Measurements from ENCODE around the gene AFAP1L1.

The AFAP1L1 gene

DNA sequence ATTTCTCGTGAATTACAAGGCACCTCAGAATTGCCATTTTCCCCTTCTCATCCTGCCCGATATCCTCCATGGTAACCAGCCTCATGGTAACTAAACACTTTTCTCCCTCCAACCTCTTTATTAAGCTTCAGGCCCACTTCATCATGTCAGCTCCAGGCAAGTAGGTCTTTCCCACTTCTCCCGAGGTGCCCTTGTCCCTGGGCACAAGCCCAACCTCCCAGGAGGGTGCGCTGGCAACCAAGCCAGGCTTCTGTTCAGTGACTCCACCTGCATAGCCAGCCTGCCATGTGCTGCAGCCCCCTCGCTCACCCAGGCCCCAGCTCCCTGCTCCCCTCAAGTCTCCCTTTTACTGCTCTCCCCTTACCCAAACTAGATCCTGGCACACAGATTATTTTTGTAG is 47.4 kb upstream of the AFAP1L1 start:
- H3K4me1 ChIP-seq (ENCODE audit: control insufficient read depth, insufficient read depth, low read length): peaks cover 3% of the 10 kb centered on the region; the same call in 1 of the 2 replicates
- TF ChIP-seq ZNF544 (tag by site-specific recombination; IDR thresholded peaks at IDR 0.05) (no peak), ZNF311 (tag by site-specific recombination; IDR thresholded peaks at IDR 0.05; ENCODE audit: borderline replicate concordance) (no peak), GLIS2 (tag by site-specific recombination; IDR thresholded peaks at IDR 0.05) (no peak), ZNF214 (tag by site-specific recombination; IDR thresholded peaks at IDR 0.05; ENCODE audit: borderline replicate concordance) (no peak), ZEB2 (tag by site-specific recombination; IDR thresholded peaks at IDR 0.05) (no peak), ZNF354C (tag by site-specific recombination; IDR thresholded peaks at IDR 0.05; ENCODE audit: borderline replicate concordance, low read depth) (no peak), ZSCAN16 (tag by site-specific recombination; IDR thresholded peaks at IDR 0.05) (no peak), ZNF707 (tag by site-specific recombination; IDR thresholded peaks at IDR 0.05) (no peak), ZNF423 (tag by site-specific recombination; IDR thresholded peaks at IDR 0.05) (no peak), ZNF510 (tag by site-specific recombination; IDR thresholded peaks at IDR 0.05; ENCODE audit: insufficient replicate concordance) (no peak)
- TF ChIP-seq, protein P1, sequence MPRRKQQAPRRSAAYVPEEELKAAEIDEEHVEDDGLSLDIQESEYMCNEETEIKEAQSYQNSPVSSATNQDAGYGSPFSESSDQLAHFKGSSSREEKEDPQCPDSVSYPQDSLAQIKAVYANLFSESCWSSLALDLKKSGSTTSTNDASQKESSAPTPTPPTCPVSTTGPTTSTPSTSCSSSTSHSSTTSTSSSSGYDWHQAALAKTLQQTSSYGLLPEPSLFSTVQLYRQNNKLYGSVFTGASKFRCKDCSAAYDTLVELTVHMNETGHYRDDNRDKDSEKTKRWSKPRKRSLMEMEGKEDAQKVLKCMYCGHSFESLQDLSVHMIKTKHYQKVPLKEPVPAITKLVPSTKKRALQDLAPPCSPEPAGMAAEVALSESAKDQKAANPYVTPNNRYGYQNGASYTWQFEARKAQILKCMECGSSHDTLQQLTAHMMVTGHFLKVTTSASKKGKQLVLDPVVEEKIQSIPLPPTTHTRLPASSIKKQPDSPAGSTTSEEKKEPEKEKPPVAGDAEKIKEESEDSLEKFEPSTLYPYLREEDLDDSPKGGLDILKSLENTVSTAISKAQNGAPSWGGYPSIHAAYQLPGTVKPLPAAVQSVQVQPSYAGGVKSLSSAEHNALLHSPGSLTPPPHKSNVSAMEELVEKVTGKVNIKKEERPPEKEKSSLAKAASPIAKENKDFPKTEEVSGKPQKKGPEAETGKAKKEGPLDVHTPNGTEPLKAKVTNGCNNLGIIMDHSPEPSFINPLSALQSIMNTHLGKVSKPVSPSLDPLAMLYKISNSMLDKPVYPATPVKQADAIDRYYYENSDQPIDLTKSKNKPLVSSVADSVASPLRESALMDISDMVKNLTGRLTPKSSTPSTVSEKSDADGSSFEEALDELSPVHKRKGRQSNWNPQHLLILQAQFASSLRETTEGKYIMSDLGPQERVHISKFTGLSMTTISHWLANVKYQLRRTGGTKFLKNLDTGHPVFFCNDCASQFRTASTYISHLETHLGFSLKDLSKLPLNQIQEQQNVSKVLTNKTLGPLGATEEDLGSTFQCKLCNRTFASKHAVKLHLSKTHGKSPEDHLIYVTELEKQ (tag by site-specific recombination; IDR thresholded peaks at IDR 0.05; ENCODE audit: borderline replicate concordance): no peak
- no peaks in the 10 kb centered on the region for H3K36me3 ChIP-seq (ENCODE audit: control insufficient read depth in 2 of 2, insufficient read depth in 1 of 2, low read length in 2 of 2)
- H3K9me3 ChIP-seq (ENCODE audit: control insufficient read depth, insufficient read depth, low read depth, low read length): no peaks in the 10 kb centered on the region
- no peak overlapping the region for H3K4me3 ChIP-seq (ENCODE audit: low read depth, low read length)
- no peak overlapping the region for H3K27ac ChIP-seq (ENCODE audit: extremely low read depth, low read depth, low read length)
- ChIA-PET CTCF (interaction anchor here (0.7 to 1.4 kb wide), 4 partner anchors 42 to 409 kb away, joined by 3 to 4 read pairs (median 3); no protein-coding TSS in a partner anchor), POLR2A (no interaction called here)

- H3K27ac ChIP-seq (ENCODE audit: extremely low read depth, low read depth, low read length): no peak overlapping the region
- CTCF ChIA-PET: interaction anchor here (0.6 to 2.6 kb wide), 5 partner anchors 14 to 1476 kb away, joined by 3 to 10 read pairs (median 4); partner anchors contain the start of gene ABLIM3
- POLR2A ChIA-PET: no interaction called here
- H3K36me3 ChIP-seq (ENCODE audit: control insufficient read depth in 2 of 2, insufficient read depth in 1 of 2, low read length in 2 of 2): no peaks in the 10 kb centered on the region
- no peak overlapping the region for H3K4me3 ChIP-seq (ENCODE audit: low read depth, low read length)
- no peaks in the 10 kb centered on the region for H3K9me3 ChIP-seq (ENCODE audit: control insufficient read depth, insufficient read depth, low read depth, low read length)
- H3K4me1 ChIP-seq (ENCODE audit: control insufficient read depth, insufficient read depth, low read length): 0 out of 2 replicates have a peak, but pooled peaks cover 3% of the 10 kb centered on the region
- TF ChIP-seq ZBTB20 (tag by site-specific recombination; IDR thresholded peaks at IDR 0.05) (peak; percentile 71; the same call in 1 of the 2 replicates), ZNF664 (tag by site-specific recombination; IDR thresholded peaks at IDR 0.05) (no peak)
These were observed 44.4 kb upstream of the AFAP1L1 start for GRCh38 chr5:149227168-149227826.

DNA sequence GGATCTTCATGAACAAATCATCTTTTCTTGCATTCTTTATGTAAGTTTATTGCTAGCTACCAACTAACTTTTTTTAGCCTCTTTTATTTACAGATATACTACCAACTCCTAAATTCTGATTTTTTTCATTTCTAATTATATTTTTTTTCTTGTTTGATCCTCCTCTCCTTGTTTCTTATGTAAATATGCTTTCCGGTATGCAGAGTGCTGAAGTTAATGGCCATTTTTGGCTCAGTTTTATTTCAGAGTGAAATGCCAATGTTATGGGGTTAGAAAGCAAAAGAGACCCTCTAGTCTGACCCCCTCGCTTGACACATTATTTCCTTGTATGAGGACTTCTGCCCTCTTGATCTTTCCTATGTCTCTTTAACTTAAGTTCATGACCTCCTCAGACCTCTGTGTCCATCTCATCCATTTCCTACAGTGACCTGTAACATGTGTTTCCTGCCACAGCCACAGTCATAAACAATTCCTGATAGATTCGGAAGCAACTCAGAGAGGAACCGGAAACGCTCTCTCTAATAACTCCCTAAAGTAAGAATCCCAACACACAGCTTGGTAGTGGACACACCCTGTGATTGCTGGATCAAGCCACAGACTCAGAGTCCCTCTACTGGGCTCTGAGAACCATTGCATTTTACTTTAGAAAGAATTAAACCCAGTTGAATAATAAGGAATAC is 42.9 kb upstream of the AFAP1L1 start:
- Histone ChIP-seq H3K9me3 (ENCODE audit: control insufficient read depth, insufficient read depth, low read depth, low read length) (no peaks in the 10 kb centered on the region), H3K36me3 (ENCODE audit: control insufficient read depth in 2 of 2, insufficient read depth in 1 of 2, low read length in 2 of 2) (no peaks in the 10 kb centered on the region), H3K27ac (ENCODE audit: extremely low read depth, low read depth, low read length) (no peak overlapping the region), H3K4me1 (ENCODE audit: control insufficient read depth, insufficient read depth, low read length) (0 out of 2 replicates have a peak, but pooled peaks cover 3% of the 10 kb centered on the region), H3K4me3 (ENCODE audit: low read depth, low read length) (no peak overlapping the region)
- ChIA-PET CTCF (interaction anchor here (0.7 to 2.6 kb wide), 17 partner anchors 8 to 489 kb away, joined by 3 to 12 read pairs (median 4); partner anchors contain the start of gene ABLIM3), POLR2A (no interaction called here)
- TF ChIP-seq, protein P2, sequence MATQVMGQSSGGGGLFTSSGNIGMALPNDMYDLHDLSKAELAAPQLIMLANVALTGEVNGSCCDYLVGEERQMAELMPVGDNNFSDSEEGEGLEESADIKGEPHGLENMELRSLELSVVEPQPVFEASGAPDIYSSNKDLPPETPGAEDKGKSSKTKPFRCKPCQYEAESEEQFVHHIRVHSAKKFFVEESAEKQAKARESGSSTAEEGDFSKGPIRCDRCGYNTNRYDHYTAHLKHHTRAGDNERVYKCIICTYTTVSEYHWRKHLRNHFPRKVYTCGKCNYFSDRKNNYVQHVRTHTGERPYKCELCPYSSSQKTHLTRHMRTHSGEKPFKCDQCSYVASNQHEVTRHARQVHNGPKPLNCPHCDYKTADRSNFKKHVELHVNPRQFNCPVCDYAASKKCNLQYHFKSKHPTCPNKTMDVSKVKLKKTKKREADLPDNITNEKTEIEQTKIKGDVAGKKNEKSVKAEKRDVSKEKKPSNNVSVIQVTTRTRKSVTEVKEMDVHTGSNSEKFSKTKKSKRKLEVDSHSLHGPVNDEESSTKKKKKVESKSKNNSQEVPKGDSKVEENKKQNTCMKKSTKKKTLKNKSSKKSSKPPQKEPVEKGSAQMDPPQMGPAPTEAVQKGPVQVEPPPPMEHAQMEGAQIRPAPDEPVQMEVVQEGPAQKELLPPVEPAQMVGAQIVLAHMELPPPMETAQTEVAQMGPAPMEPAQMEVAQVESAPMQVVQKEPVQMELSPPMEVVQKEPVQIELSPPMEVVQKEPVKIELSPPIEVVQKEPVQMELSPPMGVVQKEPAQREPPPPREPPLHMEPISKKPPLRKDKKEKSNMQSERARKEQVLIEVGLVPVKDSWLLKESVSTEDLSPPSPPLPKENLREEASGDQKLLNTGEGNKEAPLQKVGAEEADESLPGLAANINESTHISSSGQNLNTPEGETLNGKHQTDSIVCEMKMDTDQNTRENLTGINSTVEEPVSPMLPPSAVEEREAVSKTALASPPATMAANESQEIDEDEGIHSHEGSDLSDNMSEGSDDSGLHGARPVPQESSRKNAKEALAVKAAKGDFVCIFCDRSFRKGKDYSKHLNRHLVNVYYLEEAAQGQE (tag by site-specific recombination; IDR thresholded peaks at IDR 0.05): peak; percentile 86
- TF ChIP-seq TRIM28 (IDR thresholded peaks at IDR 0.05; ENCODE audit: borderline replicate concordance, low read length) (0 out of 2 replicates have a peak, but pooled peaks have one; percentile 22), ZNF654 (tag by site-specific recombination; IDR thresholded peaks at IDR 0.05; ENCODE audit: low read depth) (0 out of 2 replicates have a peak, but pooled peaks have one; percentile 21), ZNF558 (tag by site-specific recombination; IDR thresholded peaks at IDR 0.05) (no peak), IKZF3 (tag by site-specific recombination; IDR thresholded peaks at IDR 0.05) (no peak), ZNF132 (tag by site-specific recombination; IDR thresholded peaks at IDR 0.05; ENCODE audit: borderline replicate concordance) (no peak)

Data from HEK293 (cell line).